Measurements from ENCODE around the gene MAD1L1. TPM values are rescaled to one million over a fixed set of nuclear protein-coding genes. Genes with fewer than 3 reads are reported as not detected.

MAD1L1 gene
- total RNA-seq, 3 donors from 2014 or later, result 25.3 to 31.2 (median 26.2) TPM

- TF ChIP-seq, protein P1, sequence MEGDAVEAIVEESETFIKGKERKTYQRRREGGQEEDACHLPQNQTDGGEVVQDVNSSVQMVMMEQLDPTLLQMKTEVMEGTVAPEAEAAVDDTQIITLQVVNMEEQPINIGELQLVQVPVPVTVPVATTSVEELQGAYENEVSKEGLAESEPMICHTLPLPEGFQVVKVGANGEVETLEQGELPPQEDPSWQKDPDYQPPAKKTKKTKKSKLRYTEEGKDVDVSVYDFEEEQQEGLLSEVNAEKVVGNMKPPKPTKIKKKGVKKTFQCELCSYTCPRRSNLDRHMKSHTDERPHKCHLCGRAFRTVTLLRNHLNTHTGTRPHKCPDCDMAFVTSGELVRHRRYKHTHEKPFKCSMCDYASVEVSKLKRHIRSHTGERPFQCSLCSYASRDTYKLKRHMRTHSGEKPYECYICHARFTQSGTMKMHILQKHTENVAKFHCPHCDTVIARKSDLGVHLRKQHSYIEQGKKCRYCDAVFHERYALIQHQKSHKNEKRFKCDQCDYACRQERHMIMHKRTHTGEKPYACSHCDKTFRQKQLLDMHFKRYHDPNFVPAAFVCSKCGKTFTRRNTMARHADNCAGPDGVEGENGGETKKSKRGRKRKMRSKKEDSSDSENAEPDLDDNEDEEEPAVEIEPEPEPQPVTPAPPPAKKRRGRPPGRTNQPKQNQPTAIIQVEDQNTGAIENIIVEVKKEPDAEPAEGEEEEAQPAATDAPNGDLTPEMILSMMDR (IDR thresholded peaks at IDR 0.05), result no peak
- intact Hi-C loops (cut with DNase I, micrococcal nuclease), result no loop called here
- Histone ChIP-seq H3K4me1 (ENCODE audit: low read depth) (no peaks in the 10 kb centered on the region), H3K9me3 (no peaks in the 10 kb centered on the region), H3K36me3 (ENCODE audit: low read depth) (no peaks in the 10 kb centered on the region), H3K4me3 (no peak overlapping the region)
- DNase-seq (peak; percentile 21 to 59 (median 36)), ATAC-seq (peak; percentile 41)
These were observed 312.5 kb downstream of the MAD1L1 start for GRCh38 chr7:1920266-1920681.

- Histone ChIP-seq H3K4me3 (no peak overlapping the region), H3K4me1 (ENCODE audit: low read depth) (no peaks in the 10 kb centered on the region), H3K9me3 (no peaks in the 10 kb centered on the region), H3K36me3 (ENCODE audit: low read depth) (no peaks in the 10 kb centered on the region)
- TF ChIP-seq, protein P1 (IDR thresholded peaks at IDR 0.05), result no peak
- intact Hi-C loops (cut with DNase I, micrococcal nuclease), result no loop called here
- ATAC-seq (peak; percentile 39), DNase-seq (peak in 2 of 3 donors; percentile 44 to 49)
These were observed 313.0 kb downstream of the MAD1L1 start for GRCh38 chr7:1919539-1920265.

- Histone ChIP-seq H3K4me3 (no peak overlapping the region), H3K36me3 (ENCODE audit: low read depth) (no peaks in the 10 kb centered on the region), H3K9me3 (no peaks in the 10 kb centered on the region), H3K4me1 (ENCODE audit: low read depth) (no peaks in the 10 kb centered on the region)
- DNase-seq (peak in 1 of 3 donors; percentile 47), ATAC-seq (no peak)
- intact Hi-C loops (cut with DNase I, micrococcal nuclease), result no loop called here
- TF ChIP-seq, protein P1 (IDR thresholded peaks at IDR 0.05), result no peak
These were observed 313.7 kb downstream of the MAD1L1 start for GRCh38 chr7:1918881-1919525.

DNA sequence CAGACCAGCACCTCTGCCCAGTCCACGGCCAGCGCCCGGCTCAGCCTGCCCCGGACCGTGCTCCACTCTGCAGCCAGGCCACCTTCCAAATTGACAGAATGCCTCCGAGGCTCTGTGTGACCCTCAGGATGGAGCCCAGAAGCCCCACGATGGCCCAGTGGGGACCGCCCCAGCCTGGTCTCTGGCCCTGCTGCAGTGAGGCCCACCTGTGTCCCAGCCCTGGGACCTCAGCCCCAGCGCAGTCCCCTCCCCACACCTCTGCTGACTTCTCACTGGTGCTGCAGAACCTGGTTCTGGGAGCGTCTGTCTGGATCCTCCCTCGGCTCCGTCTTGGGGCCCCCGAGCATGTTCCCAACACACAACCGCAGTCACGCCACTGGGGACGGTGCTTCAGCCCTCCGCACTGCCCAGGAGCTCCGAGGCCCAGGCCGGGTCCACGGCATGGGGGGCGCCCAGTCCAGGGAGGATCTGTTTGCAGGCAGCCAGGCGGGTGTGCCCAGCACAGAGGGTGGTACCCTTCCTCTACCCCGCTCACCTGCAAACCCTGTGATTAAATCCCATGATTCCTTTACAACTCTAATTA is 314.6 kb downstream of the MAD1L1 start:
- TF ChIP-seq, protein P1 (IDR thresholded peaks at IDR 0.05), result no peak
- no peak for ATAC-seq
- H3K4me1 ChIP-seq (ENCODE audit: low read depth), result no peaks in the 10 kb centered on the region
- intact Hi-C loops (cut with DNase I, micrococcal nuclease), result no loop called here
- no peak overlapping the region for H3K4me3 ChIP-seq
- no peaks in the 10 kb centered on the region for H3K36me3 ChIP-seq (ENCODE audit: low read depth)
- peak in 1 of 3 donors; percentile 38 for DNase-seq
- no peaks in the 10 kb centered on the region for H3K9me3 ChIP-seq

DNA sequence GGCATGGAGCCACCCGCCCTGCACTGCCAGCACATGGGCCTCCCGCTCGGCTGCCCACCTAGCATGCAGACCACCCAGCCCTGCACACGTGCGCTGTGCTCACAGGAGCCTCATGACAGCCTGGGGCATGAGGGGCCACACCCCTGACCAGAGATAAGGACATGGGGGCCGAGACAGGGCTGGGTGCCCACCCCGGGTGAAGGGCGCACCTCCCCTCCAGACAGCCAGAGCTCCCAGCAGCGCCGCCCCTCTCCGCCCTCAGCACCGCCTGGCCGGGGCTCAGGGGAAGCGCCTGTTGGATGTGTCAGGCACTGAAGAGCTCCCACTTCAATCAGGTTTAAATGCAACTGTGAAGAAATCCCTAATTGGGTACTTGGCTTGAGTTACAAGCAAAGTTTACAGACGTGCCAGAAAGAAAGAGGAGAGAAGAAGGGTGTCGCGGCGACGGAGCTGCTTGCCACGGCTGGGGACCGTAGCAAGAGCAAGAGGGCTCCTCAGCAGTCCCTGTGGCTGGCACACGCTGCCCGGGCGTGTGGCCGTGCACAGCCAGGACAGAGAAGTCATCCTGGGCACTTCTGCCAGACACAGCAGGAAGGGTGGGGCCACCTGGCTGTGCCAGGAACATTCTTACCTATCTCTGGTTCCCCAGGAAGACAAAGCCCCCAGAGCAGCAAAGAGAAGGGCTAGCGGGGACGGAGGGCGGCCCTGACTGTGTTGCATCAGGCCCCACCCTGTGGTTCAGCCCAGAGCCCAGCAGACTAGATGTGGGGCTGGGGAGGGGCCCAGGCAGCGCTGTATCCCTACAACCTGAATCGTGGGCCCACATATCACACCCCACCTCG is 315.3 kb downstream of the MAD1L1 start:
- Histone ChIP-seq H3K4me3 (no peak overlapping the region), H3K36me3 (ENCODE audit: low read depth) (no peaks in the 10 kb centered on the region), H3K9me3 (no peaks in the 10 kb centered on the region), H3K4me1 (ENCODE audit: low read depth) (no peaks in the 10 kb centered on the region)
- DNase-seq (peak in 1 of 3 donors; percentile 32), ATAC-seq (no peak)
- TF ChIP-seq, protein P1 (IDR thresholded peaks at IDR 0.05), result no peak
- intact Hi-C loops (cut with DNase I, micrococcal nuclease), result no loop called here
